HEK293 (cell line): Measurements from ENCODE around the gene LDB2.

ENCODE experiments used
- CTCF ChIA-PET: fragments of 350-600 bp; formaldehyde crosslinking; extraction: SDS; loops from one replicate; lab custom pipeline; 2021; ENCODE audit warnings: antibody characterized with exemption; lab: Yijun Ruan, JAX
- POLR2A ChIA-PET: fragments of 300-600 bp; formaldehyde crosslinking; extraction: SDS; loops from one replicate; lab custom pipeline; 2020; ENCODE audit warnings: antibody characterized with exemption, inconsistent platforms; lab: Yijun Ruan, JAX
- H3K27ac ChIP-seq: fragments of 200-500 bp; sonication (Bioruptor generic); 2 replicates; pipeline ENCODE4 v1.5.1; 2014; ENCODE audit warnings: low read depth, low read length, control low read depth, inconsistent platforms; ENCODE audit errors: extremely low read depth
- H3K36me3 ChIP-seq, 2 experiments: fragments of 200-500 bp in 1 of 2; sonication (Bioruptor generic) in 1 of 2; 1 replicate in 1 of 2; 2 replicates in 1 of 2; pipeline ENCODE4 v1.5.1; 2014 to 2017; ENCODE audit warnings: inconsistent platforms in 2 of 2, low read length in 2 of 2; ENCODE audit not compliant: control insufficient read depth in 2 of 2, insufficient read depth in 1 of 2
- H3K4me1 ChIP-seq: fragments of 200-500 bp; sonication (Bioruptor generic); 2 replicates; pipeline ENCODE4 v1.5.1; 2014; ENCODE audit warnings: mild to moderate bottlenecking, low read length, inconsistent platforms; ENCODE audit not compliant: control insufficient read depth, insufficient read depth
- H3K4me3 ChIP-seq: 2 replicates; pipeline ENCODE4 v1.5.1; 2011; ENCODE audit warnings: low read depth, mild to moderate bottlenecking, control low read depth, low read length, moderate library complexity
- H3K9me3 ChIP-seq: fragments of 200-500 bp; sonication (Bioruptor generic); 2 replicates; pipeline ENCODE4 v1.5.1; 2014; ENCODE audit warnings: low read depth, low read length, inconsistent platforms; ENCODE audit not compliant: control insufficient read depth, insufficient read depth
- BCL11A ChIP-seq: fragments of 450-650 bp; formaldehyde crosslinking; IDR thresholded peaks from 2 replicates; pipeline ENCODE4 v1.5.1; 2016; ENCODE audit warnings: low read depth, missing biosample characterization, missing genetic modification characterization
- CTCF ChIP-seq: fragments of 450-650 bp; formaldehyde crosslinking; IDR thresholded peaks from 2 replicates; pipeline ENCODE4 v1.5.1; 2016; ENCODE audit warnings: missing biosample characterization, missing genetic modification characterization
- GLIS2 ChIP-seq: fragments of 450-650 bp; formaldehyde crosslinking; IDR thresholded peaks from 2 replicates; pipeline ENCODE4 v1.5.1; 2016; ENCODE audit warnings: missing biosample characterization, missing genetic modification characterization
- KLF9 ChIP-seq: fragments of 450-650 bp; formaldehyde crosslinking; IDR thresholded peaks from 2 replicates; pipeline ENCODE4 v1.5.1; 2016; ENCODE audit warnings: missing biosample characterization, missing genetic modification characterization, low read depth
- SALL2 ChIP-seq: fragments of 450-650 bp; formaldehyde crosslinking; IDR thresholded peaks from 2 replicates; pipeline ENCODE4 v1.5.0; 2017; ENCODE audit warnings: missing biosample characterization, mild to moderate bottlenecking, missing genetic modification characterization, borderline replicate concordance
- SETDB1 ChIP-seq: IDR thresholded peaks from one replicate; pipeline ENCODE4 v1.6.1; 2017; ENCODE audit warnings: mild to moderate bottlenecking, low read length, moderate library complexity, mixed read lengths; ENCODE audit not compliant: insufficient read length
- TCF7L2 ChIP-seq: IDR thresholded peaks from 2 replicates; pipeline ENCODE4 v1.6.1; 2011; ENCODE audit warnings: low read depth, mild to moderate bottlenecking, inconsistent platforms, low read length, moderate library complexity, borderline replicate concordance
- ZBTB1 ChIP-seq: fragments of 450-650 bp; formaldehyde crosslinking; IDR thresholded peaks from 2 replicates; pipeline ENCODE4 v1.5.1; 2016; ENCODE audit warnings: missing biosample characterization, missing genetic modification characterization
- ZIC2 ChIP-seq: fragments of 450-650 bp; formaldehyde crosslinking; IDR thresholded peaks from 2 replicates; pipeline ENCODE4 v1.5.1; 2016; ENCODE audit warnings: missing biosample characterization, missing genetic modification characterization
- ZNF214 ChIP-seq: fragments of 450-650 bp; formaldehyde crosslinking; IDR thresholded peaks from 2 replicates; pipeline ENCODE4 v1.5.1; 2017; ENCODE audit warnings: missing biosample characterization, mild to moderate bottlenecking, missing genetic modification characterization, borderline replicate concordance
- ZNF266 ChIP-seq: fragments of 450-650 bp; formaldehyde crosslinking; IDR thresholded peaks from 2 replicates; pipeline ENCODE4 v1.5.1; 2016; ENCODE audit warnings: missing biosample characterization, missing genetic modification characterization, low read depth
- ZNF274 ChIP-seq, 2 experiments: fragments of 200-500 bp in 1 of 2; fragments of 450-650 bp in 1 of 2; sonication (Bioruptor generic) in 1 of 2; formaldehyde crosslinking in 1 of 2; IDR thresholded peaks; 2 replicates each; pipeline versions ENCODE4 v1.5.1 to v1.6.1; 2014 to 2016; ENCODE audit warnings: borderline replicate concordance in 1 of 2, inconsistent platforms in 1 of 2, low read length in 1 of 2, missing biosample characterization in 1 of 2, missing genetic modification characterization in 1 of 2
- ZNF335 ChIP-seq: fragments of 450-650 bp; formaldehyde crosslinking; conservative IDR thresholded peaks from 2 replicates; pipeline ENCODE4 v1.5.1; 2016; ENCODE audit warnings: missing biosample characterization, missing genetic modification characterization
- ZNF394 ChIP-seq: fragments of 450-650 bp; formaldehyde crosslinking; IDR thresholded peaks from 2 replicates; pipeline ENCODE4 v1.5.1; 2016; ENCODE audit warnings: missing biosample characterization, missing genetic modification characterization, mild to moderate bottlenecking, moderate library complexity, borderline replicate concordance
- ZNF449 ChIP-seq: fragments of 450-650 bp; formaldehyde crosslinking; IDR thresholded peaks from 2 replicates; pipeline ENCODE4 v1.5.1; 2017; ENCODE audit warnings: missing biosample characterization, mild to moderate bottlenecking, missing genetic modification characterization, moderate library complexity
- ZNF626 ChIP-seq: fragments of 450-650 bp; sonication (Bioruptor Pico); formaldehyde crosslinking; IDR thresholded peaks from 2 replicates; pipeline ENCODE4 v1.5.1; 2018; ENCODE audit warnings: missing biosample characterization, missing genetic modification characterization, inconsistent platforms
- ZNF629 ChIP-seq: fragments of 450-650 bp; formaldehyde crosslinking; IDR thresholded peaks from 2 replicates; pipeline ENCODE4 v1.5.1; 2017; ENCODE audit warnings: missing biosample characterization, missing genetic modification characterization
- ZNF658 ChIP-seq: fragments of 450-650 bp; formaldehyde crosslinking; IDR thresholded peaks from 2 replicates; pipeline ENCODE4; 2016; ENCODE audit warnings: missing biosample characterization, missing genetic modification characterization
- ZNF76 ChIP-seq: fragments of 450-650 bp; formaldehyde crosslinking; IDR thresholded peaks from 2 replicates; pipeline ENCODE4; 2016; ENCODE audit warnings: low read depth, missing biosample characterization, missing genetic modification characterization, borderline replicate concordance

The LDB2 gene

GRCh38 chr4:16537926-16538325 is 360.5 kb downstream of the LDB2 start (continued):
- no peak for TF ChIP-seq ZNF394 (tag by site-specific recombination)
- no peak for TF ChIP-seq ZNF626
- no peak for TF ChIP-seq ZNF274 (IDR thresholded peaks at IDR 0.05; ENCODE audit: low read length)
- no peak for TF ChIP-seq ZNF274 (tag by site-specific recombination; IDR thresholded peaks at IDR 0.05; ENCODE audit: borderline replicate concordance)
- no peak for TF ChIP-seq CTCF (tag by site-specific recombination)

- no peak for TF ChIP-seq BCL11A (tag by site-specific recombination)
- TF ChIP-seq ZNF449 (tag by site-specific recombination): no peak
- no peak for TF ChIP-seq ZNF214 (tag by site-specific recombination)
- no peak for TF ChIP-seq ZNF335 (tag by site-specific recombination)
- TF ChIP-seq ZIC2 (tag by site-specific recombination): no peak
- no peak for TF ChIP-seq ZNF658 (tag by site-specific recombination)
- no peak for TF ChIP-seq SETDB1
- no peak for TF ChIP-seq TCF7L2
- TF ChIP-seq KLF9 (tag by site-specific recombination): no peak
- TF ChIP-seq GLIS2: no peak
- no peak for TF ChIP-seq ZNF629
- no peak for TF ChIP-seq SALL2
- no peak for TF ChIP-seq ZBTB1 (tag by site-specific recombination)
- TF ChIP-seq ZNF266 (tag by site-specific recombination): no peak
- Histone ChIP-seq H3K27ac (no peak overlapping the region), H3K36me3 (no peaks in the 10 kb centered on the region), H3K4me1 (no peaks in the 10 kb centered on the region), H3K4me3 (no peak overlapping the region), H3K9me3 (no peaks in the 10 kb centered on the region)
- POLR2A ChIA-PET: no interaction called here
- CTCF ChIA-PET: no interaction called here
Measured at GRCh38 chr4:16532240-16532970, 366.0 kb downstream of the LDB2 start.

GRCh38 chr4:16530688-16531635 is 367.5 kb downstream of the LDB2 start:
- Histone ChIP-seq H3K9me3 (no peaks in the 10 kb centered on the region), H3K27ac (no peak overlapping the region), H3K36me3 (no peaks in the 10 kb centered on the region), H3K4me3 (no peak overlapping the region), H3K4me1 (no peaks in the 10 kb centered on the region)
- no peak for TF ChIP-seq ZNF76
- ChIA-PET CTCF (interaction anchor here (0.7 kb wide), 1 partner anchor 86 kb away, joined by 5 read pairs; no protein-coding TSS in a partner anchor), POLR2A (no interaction called here)
